Tibial nerve (tissue), 4 donors: ENCODE results near the gene POLA1. TPM values are rescaled to one million over a fixed set of nuclear protein-coding genes. Genes with fewer than 3 reads are reported as not detected.

ENCODE experiments used
- DNase-seq, 2 donors: peaks; one replicate each; pipeline ENCODE4 v3.0.0-alpha.2; 2019; ENCODE audit warnings: low spot score in 2 of 2
- H3K27ac ChIP-seq, 4 donors: fragments of 200-600 bp; sonication (generic) in 3 of 4; one replicate each; pipeline ENCODE4 v1.5.1; 2017 to 2019; ENCODE audit warnings: mild to moderate bottlenecking in 1 of 4
- H3K27me3 ChIP-seq, 2 donors: fragments of 200-600 bp; sonication (generic) in 1 of 2; one replicate each; pipeline versions ENCODE4 v1.5.1 to v1.6.0; 2017 to 2019
- H3K36me3 ChIP-seq, 3 donors: fragments of 200-600 bp; sonication (generic); one replicate each; pipeline ENCODE4 v1.5.1; 2018 to 2019
- H3K4me1 ChIP-seq, 4 donors: fragments of 200-600 bp; sonication (generic) in 3 of 4; one replicate each; pipeline ENCODE4 v1.5.1; 2017 to 2019
- H3K4me3 ChIP-seq, 4 donors: fragments of 200-600 bp; sonication (generic) in 3 of 4; one replicate each; pipeline ENCODE4 v1.5.1; 2017 to 2019; ENCODE audit warnings: mild to moderate bottlenecking in 1 of 4, moderate library complexity in 1 of 4
- H3K9me3 ChIP-seq, 4 donors: fragments of 200-600 bp; sonication (generic) in 3 of 4; one replicate each; pipeline ENCODE4 v1.5.1; 2017 to 2019
- CTCF ChIP-seq, 5 experiments: fragments of 200-600 bp in 3 of 5; fragments of 450-650 bp in 2 of 5; sonication (generic) in 3 of 5; IDR thresholded peaks; one replicate each; pipeline ENCODE4 v1.5.1; 2016 to 2019; ENCODE audit warnings: antibody characterized with exemption in 5 of 5, mild to moderate bottlenecking in 3 of 5, moderate library complexity in 2 of 5
- EP300 ChIP-seq, 2 donors: sonication (generic); formaldehyde crosslinking; IDR thresholded peaks; one replicate each; pipeline ENCODE4 v1.6.1; 2017; ENCODE audit warnings: antibody characterized with exemption in 2 of 2, mild to moderate bottlenecking in 1 of 2
- POLR2A ChIP-seq, 2 donors: fragments of 450-650 bp; IDR thresholded peaks; one replicate each; pipeline ENCODE4 v1.6.1; 2017; ENCODE audit warnings: antibody characterized with exemption in 2 of 2, mild to moderate bottlenecking in 2 of 2, moderate library complexity in 2 of 2
- WGBS, 2 donors: methylation state at CpG; one replicate each; pipeline ENCODE4 v1.1.5; 2018; 5-methylcytosine and 5-hydroxymethylcytosine counted together
- total RNA-seq, 4 donors: library from RNA; depleted of rRNA; stranded (reverse); fragments of >200 nt; gene quantifications; one replicate each; pipeline ENCODE4 v1.1.0, GENCODE V29; 2016

POLA1 gene
- total RNA-seq, 4 donors from 2014 or later, result 8.6 to 27.8 (median 13.7) TPM

GRCh38 chrX:24673424-24673823, 20.3 kb upstream of the POLA1 start:
- 42 to 59% methylated on average over 2 of the region's 2 CpGs for WGBS, 2 donors
- H3K9me3 ChIP-seq, result no peaks in the 10 kb centered on the region
- DNase-seq, result no peak
- no peaks in the 10 kb centered on the region for H3K36me3 ChIP-seq
- no peak overlapping the region for H3K4me3 ChIP-seq
- TF ChIP-seq POLR2A (IDR thresholded peaks at IDR 0.05) (no peak), EP300 (IDR thresholded peaks at IDR 0.05) (no peak), CTCF (IDR thresholded peaks at IDR 0.05) (no peak)
- peak overlapping the region in 2 of 4 donors; percentile 13 to 50 for H3K27ac ChIP-seq
- H3K4me1 ChIP-seq, result no peaks in the 10 kb centered on the region
- H3K27me3 ChIP-seq, result no peaks in the 10 kb centered on the region

DNA sequence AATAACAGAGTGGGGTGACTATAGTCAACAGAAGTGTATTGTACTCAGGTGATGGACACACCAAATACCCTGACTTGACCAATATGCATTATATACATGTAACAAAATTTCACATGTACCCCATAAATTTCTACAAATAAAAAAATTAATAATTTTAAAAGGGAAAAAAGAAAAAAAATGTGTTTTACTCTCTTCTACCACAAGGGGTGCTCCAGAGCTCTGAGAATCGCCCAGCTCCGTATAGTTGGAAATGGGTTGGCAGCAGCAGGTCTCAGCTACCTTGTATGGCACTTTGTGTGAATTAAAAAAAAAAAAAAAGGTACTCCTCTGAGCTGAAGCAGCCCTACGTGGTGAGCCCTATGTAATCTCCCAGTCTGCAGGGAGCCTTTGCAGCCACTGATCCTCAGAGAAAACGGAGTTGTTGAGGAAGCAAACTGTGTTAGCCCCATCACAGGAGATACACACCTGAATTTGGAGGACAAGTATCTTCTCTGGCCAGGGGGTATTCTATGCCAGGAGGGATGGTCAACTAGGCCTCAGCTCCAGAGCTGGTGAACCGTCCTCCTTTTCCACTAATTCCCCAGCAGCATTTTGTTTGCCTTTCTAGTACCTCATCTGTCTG, 17.2 kb upstream of the POLA1 start:
- TF ChIP-seq CTCF (IDR thresholded peaks at IDR 0.05) (peak in 3 of 5 experiments; percentile 31 to 61 (median 52)), POLR2A (IDR thresholded peaks at IDR 0.05) (no peak)
- no peaks in the 10 kb centered on the region for H3K4me1 ChIP-seq
- H3K27ac ChIP-seq, result no peak overlapping the region
- no peaks in the 10 kb centered on the region for H3K27me3 ChIP-seq
- DNase-seq, result no peak
- WGBS, 2 donors, result 32 to 46% methylated on average over 5 of the region's 5 CpGs
- H3K36me3 ChIP-seq, result no peaks in the 10 kb centered on the region
- H3K4me3 ChIP-seq, result no peak overlapping the region
- H3K9me3 ChIP-seq, result no peaks in the 10 kb centered on the region

DNA sequence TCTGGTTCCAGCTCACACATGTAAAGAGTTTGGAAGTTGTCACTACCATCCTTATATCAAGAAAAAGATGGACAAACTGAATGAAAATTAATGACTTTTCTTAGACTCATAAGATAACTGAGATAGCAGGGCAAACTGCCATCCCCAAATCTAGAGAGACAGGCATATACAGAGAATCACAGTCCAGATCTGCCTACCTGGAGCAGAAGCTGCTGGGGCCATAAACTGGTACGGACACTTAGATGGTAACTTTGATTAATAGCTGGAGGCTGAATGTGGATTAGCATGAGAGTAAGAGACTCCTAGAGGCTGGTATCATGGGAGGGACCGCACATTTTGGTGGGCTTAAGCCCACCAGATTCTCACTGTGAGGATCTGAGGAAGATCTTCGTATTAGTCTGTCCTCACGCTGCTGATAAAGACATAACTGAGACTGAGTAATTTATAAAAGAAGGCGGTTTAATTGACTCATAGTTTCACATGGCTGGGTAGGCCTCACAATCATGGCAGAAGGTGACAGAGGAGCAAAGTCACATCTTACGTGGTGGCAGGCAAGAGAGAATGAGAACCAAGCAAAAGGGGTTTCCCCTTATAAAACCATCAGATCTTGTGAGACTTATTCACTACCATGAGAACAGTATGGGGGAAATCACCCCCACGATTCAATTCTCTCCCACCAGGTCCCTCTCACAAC, 10.8 kb upstream of the POLA1 start:
- Histone ChIP-seq H3K27me3 (no peaks in the 10 kb centered on the region), H3K9me3 (no peaks in the 10 kb centered on the region), H3K4me1 (no peaks in the 10 kb centered on the region), H3K27ac (no peak overlapping the region), H3K36me3 (no peaks in the 10 kb centered on the region), H3K4me3 (no peak overlapping the region)
- 81 to 82% methylated on average over 7 of the region's 7 CpGs for WGBS, 2 donors
- DNase-seq, result no peak
- no peak for TF ChIP-seq CTCF (IDR thresholded peaks at IDR 0.05)

DNA sequence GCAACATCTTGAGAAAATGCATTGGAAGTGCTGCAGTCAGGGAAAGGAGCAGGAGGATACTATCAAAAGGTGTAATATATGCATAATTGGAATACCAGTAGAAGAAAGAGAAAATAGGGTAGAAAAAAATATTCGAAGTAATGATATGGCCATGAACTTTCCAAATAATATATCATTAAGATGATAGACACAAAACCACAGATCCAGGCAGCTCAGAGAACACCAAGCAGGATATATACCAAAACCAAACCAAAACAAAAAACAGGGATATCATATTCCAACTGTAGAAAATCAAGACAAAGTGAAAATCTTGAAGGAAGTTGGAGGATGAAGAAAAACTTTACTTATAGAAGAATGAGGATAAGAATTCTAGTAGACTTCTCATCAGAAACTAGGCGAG, 9.7 kb upstream of the POLA1 start:
- H3K27me3 ChIP-seq, result no peaks in the 10 kb centered on the region
- H3K4me1 ChIP-seq, result no peaks in the 10 kb centered on the region
- WGBS, 2 donors, result 71 to 94% methylated on average over 2 of the region's 2 CpGs
- no peaks in the 10 kb centered on the region for H3K9me3 ChIP-seq
- TF ChIP-seq POLR2A (IDR thresholded peaks at IDR 0.05) (no peak), EP300 (IDR thresholded peaks at IDR 0.05) (no peak), CTCF (IDR thresholded peaks at IDR 0.05) (no peak)
- H3K36me3 ChIP-seq, result no peaks in the 10 kb centered on the region
- H3K27ac ChIP-seq, result no peak overlapping the region
- DNase-seq, result no peak
- no peak overlapping the region for H3K4me3 ChIP-seq

DNA sequence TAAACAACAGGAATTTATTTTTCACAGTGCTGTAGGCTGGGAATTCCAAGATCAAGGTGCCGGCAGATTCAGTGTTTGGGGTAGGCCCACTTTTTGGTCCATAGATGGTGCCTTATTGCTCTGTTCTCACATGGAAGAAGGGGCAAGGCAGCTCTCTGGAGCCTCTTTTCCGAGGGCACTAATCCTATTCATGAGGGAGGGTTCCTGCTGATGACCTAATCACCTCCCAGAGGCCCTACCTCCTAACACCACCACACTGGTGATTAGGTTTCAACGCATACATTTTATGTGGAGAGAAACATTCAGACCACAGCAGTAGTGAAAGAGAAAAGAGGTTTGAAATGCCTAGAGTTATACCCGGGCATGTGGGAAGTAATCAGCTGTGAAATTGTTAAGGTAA, 1.4 kb upstream of the POLA1 start:
- Histone ChIP-seq H3K4me3 (no peak overlapping the region), H3K4me1 (peaks cover 0 to 9% (median 2%) of the 10 kb centered on the region in 4 donors), H3K9me3 (no peaks in the 10 kb centered on the region), H3K27ac (no peak overlapping the region), H3K36me3 (no peaks in the 10 kb centered on the region), H3K27me3 (no peaks in the 10 kb centered on the region)
- DNase-seq, result no peak
- 77 to 80% methylated on average over 4 of the region's 4 CpGs for WGBS, 2 donors
- TF ChIP-seq EP300 (IDR thresholded peaks at IDR 0.05) (no peak), CTCF (IDR thresholded peaks at IDR 0.05) (no peak), POLR2A (IDR thresholded peaks at IDR 0.05) (no peak)
